SK-N-MC (cell line): ENCODE measurements around the gene LRRC27.

Source experiments
- EZH2 ChIP-seq: fragments of 200-600 bp; sonication (generic); IDR thresholded peaks from one replicate; pipeline ENCODE4 v1.6.1; 2017; ENCODE audit warnings: antibody characterized with exemption
- POLR2AphosphoS5 ChIP-seq: IDR thresholded peaks from 2 replicates; pipeline ENCODE4 v1.6.1; 2012; ENCODE audit warnings: mild to moderate bottlenecking, low read depth, low read length, borderline replicate concordance

DNA sequence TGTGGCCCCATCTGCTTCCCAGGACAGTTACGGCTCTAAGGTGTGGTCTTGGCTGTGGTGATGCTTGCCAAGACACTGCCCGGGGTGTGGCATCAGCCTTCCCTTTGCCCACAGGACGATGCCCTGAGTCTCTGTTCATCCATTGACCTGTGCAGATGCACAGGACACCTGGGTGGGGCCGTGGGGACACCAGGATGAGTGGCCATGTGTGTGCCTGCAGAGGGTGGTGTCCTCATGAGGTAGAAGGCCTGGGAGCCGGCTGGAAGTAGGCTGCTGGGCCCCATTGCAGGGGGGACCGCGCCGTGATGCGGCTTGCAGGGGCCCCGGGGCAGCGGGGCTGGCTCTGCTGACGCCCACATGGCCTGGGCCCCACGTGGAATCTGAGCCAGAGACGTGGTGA lies 42.6 kb downstream of the LRRC27 start:
- TF ChIP-seq EZH2, result no peak
- no peak for TF ChIP-seq POLR2AphosphoS5
